ENCODE results near the gene TRPT1. TPM values are rescaled to one million over a fixed set of nuclear protein-coding genes. Genes with fewer than 3 reads are reported as not detected.

Gene TRPT1
- total and polyA plus RNA-seq, 9 of the 15 experiments (the other 6 are each of a cell fraction or from before 2014, with no cell fraction given) = 4.6 to 41.7 (median 23.1) TPM

GRCh38 chr11:64185693-64186491 is 40.1 kb downstream of the TRPT1 start, which contains the start of gene STIP1 (continued):
- no peak for TF ChIP-seq NONO (IDR thresholded peaks at IDR 0.05; ENCODE audit: low read depth in 2 of 2, low read length in 1 of 2)
- TF ChIP-seq CREB3L1 (IDR thresholded peaks at IDR 0.05; ENCODE audit: borderline replicate concordance, low read depth) = peak; percentile 94; the same call in 1 of the 2 replicates
- TF ChIP-seq GTF2A2 (tag; IDR thresholded peaks at IDR 0.05) = no peak
- no peak for TF ChIP-seq PHF21A (IDR thresholded peaks at IDR 0.05; ENCODE audit: borderline replicate concordance, low read depth)
- 0 out of 2 replicates have a peak, but pooled peaks have one; percentile 42 for TF ChIP-seq HCFC1 (IDR thresholded peaks at IDR 0.05; ENCODE audit: low read depth, low read length)
- no peak for TF ChIP-seq ZNF134 (CRISPR knock-in tag; conservative IDR thresholded peaks at IDR 0.05)
- TF ChIP-seq SRSF1 (IDR thresholded peaks at IDR 0.05; ENCODE audit: low read depth, low read length) = no peak
- no peak for TF ChIP-seq NR2C2 (CRISPR knock-in tag; IDR thresholded peaks at IDR 0.05)
- peak; percentile 56; the same call in 1 of the 2 replicates for TF ChIP-seq NR2C2 (tag; IDR thresholded peaks at IDR 0.05)
- TF ChIP-seq NFIX (CRISPR knock-in tag; IDR thresholded peaks at IDR 0.05; ENCODE audit: low read depth) = no peak
- TF ChIP-seq PKNOX1 (IDR thresholded peaks at IDR 0.05) = peak; percentile 100
- TF ChIP-seq HDAC6 (IDR thresholded peaks at IDR 0.05; ENCODE audit: low read depth, low read length) = no peak
- no peak for TF ChIP-seq GATAD2B (IDR thresholded peaks at IDR 0.05; ENCODE audit: borderline replicate concordance)
- TF ChIP-seq FOXJ2 (tag; IDR thresholded peaks at IDR 0.05) = no peak
- TF ChIP-seq, protein P1, sequence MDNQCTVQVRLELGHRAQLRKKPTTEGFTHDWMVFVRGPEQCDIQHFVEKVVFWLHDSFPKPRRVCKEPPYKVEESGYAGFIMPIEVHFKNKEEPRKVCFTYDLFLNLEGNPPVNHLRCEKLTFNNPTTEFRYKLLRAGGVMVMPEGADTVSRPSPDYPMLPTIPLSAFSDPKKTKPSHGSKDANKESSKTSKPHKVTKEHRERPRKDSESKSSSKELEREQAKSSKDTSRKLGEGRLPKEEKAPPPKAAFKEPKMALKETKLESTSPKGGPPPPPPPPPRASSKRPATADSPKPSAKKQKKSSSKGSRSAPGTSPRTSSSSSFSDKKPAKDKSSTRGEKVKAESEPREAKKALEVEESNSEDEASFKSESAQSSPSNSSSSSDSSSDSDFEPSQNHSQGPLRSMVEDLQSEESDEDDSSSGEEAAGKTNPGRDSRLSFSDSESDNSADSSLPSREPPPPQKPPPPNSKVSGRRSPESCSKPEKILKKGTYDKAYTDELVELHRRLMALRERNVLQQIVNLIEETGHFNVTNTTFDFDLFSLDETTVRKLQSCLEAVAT (IDR thresholded peaks at IDR 0.05) = peak; percentile 38 to 100; a peak in 3 of 4 replicates
- no peak for TF ChIP-seq E4F1 (CRISPR knock-in tag; IDR thresholded peaks at IDR 0.05; ENCODE audit: borderline replicate concordance)
- no peak for TF ChIP-seq PCBP2 (IDR thresholded peaks at IDR 0.05; ENCODE audit: low read depth, low read length, poor library complexity, severe bottlenecking)
- TF ChIP-seq, protein P2, sequence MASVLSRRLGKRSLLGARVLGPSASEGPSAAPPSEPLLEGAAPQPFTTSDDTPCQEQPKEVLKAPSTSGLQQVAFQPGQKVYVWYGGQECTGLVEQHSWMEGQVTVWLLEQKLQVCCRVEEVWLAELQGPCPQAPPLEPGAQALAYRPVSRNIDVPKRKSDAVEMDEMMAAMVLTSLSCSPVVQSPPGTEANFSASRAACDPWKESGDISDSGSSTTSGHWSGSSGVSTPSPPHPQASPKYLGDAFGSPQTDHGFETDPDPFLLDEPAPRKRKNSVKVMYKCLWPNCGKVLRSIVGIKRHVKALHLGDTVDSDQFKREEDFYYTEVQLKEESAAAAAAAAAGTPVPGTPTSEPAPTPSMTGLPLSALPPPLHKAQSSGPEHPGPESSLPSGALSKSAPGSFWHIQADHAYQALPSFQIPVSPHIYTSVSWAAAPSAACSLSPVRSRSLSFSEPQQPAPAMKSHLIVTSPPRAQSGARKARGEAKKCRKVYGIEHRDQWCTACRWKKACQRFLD (CRISPR knock-in tag; IDR thresholded peaks at IDR 0.05) = peak; percentile 78; the same call in 1 of the 2 replicates
- no peak for TF ChIP-seq ZNF232 (CRISPR knock-in tag; IDR thresholded peaks at IDR 0.05)
- no peak for TF ChIP-seq MCM7 (IDR thresholded peaks at IDR 0.05)
